ENCODE data around the gene SGK2.

Gene SGK2

GRCh38 chr20:43558412-43559146, at the start of gene SGK2:
TSS of gene SGK2 (plus strand) at chr20:43559027. CDS start at chr20:43566496, 7,469 bp downstream.
- DNase-seq = no peak

GRCh38 chr20:43511879-43512278, 46.9 kb upstream of the SGK2 start:
- DNase-seq = no peak

DNA sequence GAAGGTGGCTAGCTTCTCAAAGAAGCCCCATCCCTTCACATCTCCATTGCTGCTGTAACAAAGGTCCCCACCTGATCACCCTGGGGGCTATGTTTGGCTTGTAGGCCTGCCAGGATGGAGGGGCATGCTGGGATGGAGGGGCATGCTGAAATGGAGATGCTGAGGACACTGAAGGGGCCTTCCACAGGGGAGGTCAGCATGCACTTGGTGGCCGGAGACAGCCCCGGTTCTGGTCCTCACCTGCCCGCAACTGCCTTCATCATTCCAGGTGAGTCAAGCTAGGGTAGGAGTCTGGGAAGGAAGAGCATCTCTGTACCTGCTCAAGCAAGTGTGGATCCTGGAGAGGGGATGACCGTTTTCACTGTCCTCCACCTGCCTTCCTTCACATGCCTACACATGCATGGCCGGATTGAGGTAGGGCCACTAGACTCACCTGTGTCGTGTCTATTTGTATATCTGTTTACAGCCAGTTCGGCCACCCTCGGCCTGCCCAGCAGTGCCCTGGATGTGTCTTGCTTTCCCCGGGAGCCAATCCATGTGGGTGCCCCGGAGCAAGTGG, 45.4 kb upstream of the SGK2 start:
- no peak for DNase-seq

DNA sequence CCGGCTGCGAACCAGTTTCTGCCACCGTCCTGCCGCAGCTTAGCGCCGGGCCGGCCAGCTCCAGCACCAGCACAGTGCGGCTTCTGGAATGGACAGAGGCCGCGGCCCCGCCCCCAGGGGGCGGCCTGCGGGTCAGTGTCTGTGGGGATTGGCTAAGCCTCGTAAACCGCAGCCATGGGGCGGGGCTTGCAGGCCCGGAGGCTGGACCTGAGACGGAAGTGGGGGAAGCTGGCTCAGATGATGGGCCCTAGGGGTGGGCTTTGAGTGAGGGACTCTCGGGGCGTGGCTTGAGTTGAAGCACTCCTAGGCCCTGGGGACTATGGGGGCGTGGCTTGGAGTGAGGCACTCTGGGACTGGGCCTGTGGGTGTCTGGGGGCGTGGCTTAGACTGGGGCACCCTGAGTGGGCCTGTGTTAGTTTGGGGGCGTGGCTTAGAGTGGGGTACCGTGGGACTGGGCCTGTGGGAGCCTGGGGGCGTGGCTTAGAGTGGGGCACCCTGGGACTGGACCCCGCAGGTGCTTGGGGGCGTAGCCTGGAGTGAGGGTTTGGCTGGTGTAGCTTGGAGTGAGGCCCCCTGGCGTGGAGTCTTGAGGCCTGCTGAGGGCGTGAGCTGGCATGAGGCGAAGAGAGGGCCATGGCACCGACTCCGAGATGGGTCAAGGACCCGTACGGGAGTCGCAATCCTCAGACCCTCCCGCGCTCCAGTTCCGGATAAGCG, 44.7 kb upstream of the SGK2 start:
- peak; percentile 95 for DNase-seq

DNA sequence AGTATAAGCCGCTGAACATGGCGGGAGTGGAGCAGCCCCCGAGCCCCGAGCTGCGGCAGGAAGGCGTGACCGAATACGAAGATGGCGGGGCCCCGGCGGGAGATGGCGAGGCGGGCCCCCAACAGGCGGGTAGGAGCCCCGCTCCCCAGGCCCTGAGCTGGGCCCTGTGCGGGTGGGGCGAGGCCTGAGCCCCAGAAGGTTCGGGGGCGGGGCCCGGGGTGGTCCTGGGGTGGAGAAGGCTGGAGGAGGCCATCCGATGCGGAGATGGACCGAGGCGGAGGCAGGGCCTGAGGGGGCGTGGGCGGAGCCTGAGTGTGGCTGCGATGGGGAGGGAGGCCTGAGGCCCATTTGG, 44.2 kb upstream of the SGK2 start:
- DNase-seq = peak; percentile 55

DNA sequence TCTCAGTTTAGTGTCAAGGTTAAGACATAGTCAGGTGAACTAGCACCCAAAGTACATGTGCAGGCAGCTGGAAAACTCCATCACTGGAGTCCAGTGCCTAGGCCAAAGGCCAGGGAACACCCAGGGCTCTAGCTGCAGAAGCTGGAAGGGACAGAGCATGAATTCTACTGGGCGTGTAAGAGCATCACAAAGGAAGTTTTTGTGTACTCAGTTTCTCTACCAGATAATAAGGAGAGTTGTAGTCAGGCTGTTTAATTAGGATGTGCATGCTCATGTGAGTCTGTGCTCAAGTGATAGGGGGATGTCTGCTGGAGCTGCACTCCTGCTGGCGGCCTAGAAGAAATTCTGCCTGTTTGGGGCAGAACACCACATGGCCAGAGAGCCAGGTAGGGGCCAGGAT, 43.2 kb upstream of the SGK2 start:
- DNase-seq = no peak

DNA sequence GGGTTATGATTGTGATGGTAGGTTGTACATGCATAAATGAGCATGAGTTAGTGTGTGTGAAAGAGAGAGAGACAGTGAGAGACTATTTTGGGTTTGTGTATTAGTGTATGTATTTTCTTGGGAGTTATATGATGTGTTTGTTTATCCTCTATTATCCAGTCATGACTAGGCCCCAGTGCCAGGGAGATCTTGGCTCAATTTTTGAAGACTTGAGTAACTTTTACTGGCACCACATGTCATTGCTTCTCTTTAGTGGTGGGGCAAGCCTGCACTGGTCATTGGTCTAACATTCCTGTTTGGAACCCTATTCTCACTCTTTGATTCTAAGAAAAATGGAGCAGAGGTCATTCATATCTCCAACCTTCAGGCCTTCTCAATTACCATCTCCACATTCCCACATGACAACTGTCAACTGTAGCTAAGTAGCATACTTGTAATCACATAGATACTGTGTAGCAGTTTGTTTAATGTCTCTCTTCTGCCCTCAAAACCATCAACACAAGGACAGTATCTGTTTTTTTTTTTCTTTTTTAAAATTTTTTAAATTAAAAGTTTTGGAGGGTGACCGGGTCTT, 42.5 kb upstream of the SGK2 start:
- no peak for DNase-seq

- no peak for DNase-seq
Measured at GRCh38 chr20:43520074-43520630, 38.7 kb upstream of the SGK2 start.

DNA sequence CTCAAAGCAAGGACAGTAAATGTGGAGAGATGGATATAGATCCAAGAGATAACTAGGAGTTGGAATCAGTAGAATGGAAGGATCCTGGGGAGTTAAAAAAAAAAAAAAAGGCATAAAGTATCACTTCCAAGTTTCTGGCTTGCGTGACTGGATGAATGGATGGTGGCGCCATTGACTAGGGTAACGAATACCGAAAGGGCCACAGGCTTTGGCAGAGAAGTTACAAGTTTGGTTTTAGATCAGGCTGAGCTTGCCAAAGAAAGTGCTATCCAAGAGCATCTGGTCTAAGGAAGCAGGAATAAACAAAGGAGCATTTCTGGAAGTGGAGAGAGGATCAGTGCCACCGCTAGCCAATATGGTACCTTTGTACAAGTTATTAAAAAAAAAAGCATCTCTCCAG, 33.8 kb upstream of the SGK2 start:
- no peak for DNase-seq

GRCh38 chr20:43528258-43528875, 30.5 kb upstream of the SGK2 start:
- no peak for DNase-seq

DNA sequence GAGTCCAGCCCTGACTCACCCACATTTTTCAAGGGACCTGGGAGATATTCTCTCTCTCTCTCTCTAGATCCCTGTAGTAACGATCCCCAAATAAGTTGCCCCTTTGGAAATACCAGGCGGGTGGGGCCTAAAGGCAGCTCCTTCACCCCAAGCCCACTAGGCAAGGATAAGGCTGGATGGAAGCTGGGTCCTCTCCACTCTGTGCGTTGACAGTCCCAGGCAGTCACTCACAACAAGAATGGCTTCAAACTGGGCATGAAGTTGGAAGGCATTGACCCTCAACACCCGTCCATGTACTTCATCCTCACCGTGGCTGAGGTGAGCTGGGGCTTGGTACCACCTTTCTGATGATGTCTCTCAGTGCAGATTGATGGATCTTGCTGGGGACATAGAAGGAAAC, 29.8 kb upstream of the SGK2 start:
- DNase-seq = no peak

DNA sequence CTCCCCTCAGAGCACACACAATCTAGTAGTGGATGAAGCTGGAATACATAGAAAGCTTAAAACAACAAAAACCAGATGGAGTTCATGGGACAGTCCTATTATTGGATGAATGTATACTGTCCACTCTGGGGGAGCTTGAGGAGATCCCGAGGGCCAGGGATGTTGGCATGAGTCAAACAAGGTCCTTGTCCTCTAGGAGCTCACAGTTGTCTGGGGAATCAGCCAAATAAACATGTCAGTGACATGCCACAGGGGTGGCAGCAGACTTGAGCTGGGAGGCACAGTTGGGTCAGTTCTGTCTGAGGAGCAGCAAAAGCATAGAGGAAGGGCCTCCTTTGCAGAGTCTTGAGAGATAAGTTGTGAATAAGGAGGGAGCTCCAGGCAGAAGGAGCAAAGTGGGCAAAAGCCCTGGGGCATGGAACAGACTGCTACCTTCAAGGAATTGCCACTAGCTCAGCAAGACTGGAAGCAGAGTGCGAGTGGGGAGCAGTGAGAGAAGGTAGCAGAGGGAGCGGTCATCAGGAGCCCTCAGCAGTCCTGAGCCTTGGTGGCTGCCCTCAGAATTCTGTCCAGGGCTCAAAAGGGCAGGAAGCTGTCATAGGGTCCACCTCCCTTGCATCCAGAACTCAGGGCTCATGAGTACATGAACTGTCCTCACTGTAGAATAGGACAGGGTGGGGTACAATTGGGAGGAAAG, 29.2 kb upstream of the SGK2 start:
- DNase-seq = no peak

GRCh38 chr20:43530321-43531090, 28.3 kb upstream of the SGK2 start:
- no peak for DNase-seq

- no peak for DNase-seq
Measured at GRCh38 chr20:43531091-43531443, 27.8 kb upstream of the SGK2 start.

DNA sequence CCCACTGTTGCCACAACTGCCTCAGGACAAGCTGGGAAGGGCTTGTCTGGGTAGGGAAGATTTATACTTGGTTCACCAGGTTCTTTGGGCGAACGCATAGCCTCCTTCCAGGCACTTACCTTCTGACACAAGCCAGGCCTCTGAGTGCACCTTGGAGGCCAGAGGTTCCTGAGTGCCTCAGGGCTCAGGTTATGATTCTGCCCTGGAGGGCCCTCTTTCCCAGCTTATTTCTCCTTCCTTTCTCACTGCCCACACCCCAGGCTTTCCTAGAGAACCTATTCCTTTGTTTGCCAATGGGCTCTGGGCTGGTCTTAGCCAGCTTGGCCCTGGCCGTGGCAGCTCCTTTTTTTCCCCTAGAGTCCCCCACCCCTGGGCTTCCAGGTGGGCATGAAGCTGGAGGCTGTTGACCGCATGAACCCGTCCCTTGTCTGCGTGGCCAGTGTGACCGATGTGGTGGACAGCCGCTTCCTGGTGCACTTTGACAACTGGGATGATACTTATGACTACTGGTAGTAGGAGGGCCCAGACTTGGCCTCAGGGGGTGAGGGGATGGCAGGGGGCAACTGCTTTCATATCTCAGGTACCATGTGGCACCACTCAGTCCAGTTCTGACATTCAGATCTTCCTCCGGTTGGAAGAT, 26.3 kb upstream of the SGK2 start:
- no peak for DNase-seq

DNA sequence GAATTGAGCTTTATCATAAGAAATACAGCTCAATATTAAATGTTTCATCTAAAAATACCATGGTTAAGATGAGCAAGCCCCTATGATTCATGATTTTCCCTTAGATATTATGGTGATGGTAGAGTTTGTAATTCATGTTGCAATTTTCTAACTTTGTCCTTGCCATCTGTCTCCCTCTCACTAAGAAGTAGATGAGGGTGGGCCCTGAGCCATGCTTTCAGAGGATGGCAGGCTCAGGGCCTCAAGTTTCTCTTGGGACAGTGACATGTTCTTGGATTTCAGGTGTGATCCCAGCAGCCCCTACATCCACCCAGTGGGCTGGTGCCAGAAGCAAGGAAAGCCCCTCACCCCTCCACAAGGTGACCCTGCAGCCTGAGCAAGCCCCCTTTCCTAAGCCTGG, 25.8 kb upstream of the SGK2 start:
- no peak for DNase-seq

DNA sequence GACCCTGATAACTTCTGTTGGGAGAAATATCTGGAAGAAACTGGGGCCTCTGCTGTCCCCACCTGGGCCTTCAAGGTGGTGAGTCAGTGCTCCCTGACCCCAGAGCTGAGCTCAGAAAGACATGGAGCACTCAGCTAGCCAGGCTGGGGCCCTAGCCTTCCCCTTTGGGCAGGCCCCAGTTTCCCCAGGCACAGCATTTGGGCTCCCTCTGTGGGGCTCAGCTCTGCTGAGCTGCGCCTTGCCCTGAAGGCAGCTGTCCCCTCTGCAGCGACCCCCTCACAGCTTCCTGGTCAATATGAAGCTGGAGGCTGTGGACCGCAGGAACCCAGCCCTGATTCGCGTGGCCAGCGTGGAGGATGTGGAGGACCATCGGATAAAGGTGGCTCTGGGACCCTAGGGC, 24.8 kb upstream of the SGK2 start:
- no peak for DNase-seq

DNA sequence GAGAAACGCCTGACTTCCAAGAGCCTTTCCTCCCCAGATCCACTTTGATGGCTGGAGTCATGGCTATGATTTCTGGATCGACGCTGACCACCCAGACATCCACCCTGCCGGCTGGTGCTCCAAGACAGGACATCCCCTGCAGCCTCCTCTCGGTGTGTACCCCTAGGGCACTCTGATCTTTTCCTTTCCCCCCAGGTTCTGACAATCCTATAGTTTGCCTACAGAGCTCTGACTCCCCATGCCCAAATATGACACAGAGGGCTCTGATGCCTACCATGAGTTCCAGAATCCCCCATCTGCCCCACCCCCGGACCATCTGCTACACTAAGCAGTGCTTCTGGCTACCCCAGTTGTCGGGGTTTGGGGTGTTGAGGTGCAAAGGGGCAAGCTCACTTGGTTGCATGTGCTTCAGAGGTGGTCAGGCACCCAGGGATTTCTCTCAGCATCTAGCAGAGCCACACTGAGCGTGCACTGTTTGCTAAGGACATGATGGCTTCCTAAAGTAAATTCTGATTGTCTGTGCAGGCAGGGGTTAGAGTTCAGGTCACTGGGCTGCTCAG, 24.0 kb upstream of the SGK2 start:
- DNase-seq = no peak

- DNase-seq = no peak
Measured at GRCh38 chr20:43535370-43536004, 23.3 kb upstream of the SGK2 start.

- no peak for DNase-seq
Measured at GRCh38 chr20:43536041-43536816, 22.6 kb upstream of the SGK2 start.
